Lower lobe of right lung (tissue), 2 donors: Measurements from ENCODE around the gene DDX41. TPM values are rescaled to one million over a fixed set of nuclear protein-coding genes. Genes with fewer than 3 reads are reported as not detected.

Source experiments
- ATAC-seq, 2 donors: fragments of 200-7000 bp; cut with Tn5 transposase; one replicate each; pipeline ENCODE4 v1.9.1; 2020 to 2022; ENCODE audit warnings: mild to moderate bottlenecking in 2 of 2, moderate library complexity in 2 of 2
- DNase-seq: peaks from one replicate; pipeline ENCODE4 v3.0.0-alpha.2; 2020
- H3K27ac ChIP-seq: fragments of 200-600 bp; one replicate; pipeline ENCODE4 v1.8.0; 2022
- H3K27me3 ChIP-seq: fragments of 200-600 bp; one replicate; pipeline ENCODE4 v1.8.0; 2022; ENCODE audit warnings: low read depth
- H3K36me3 ChIP-seq: fragments of 200-600 bp; one replicate; pipeline ENCODE4 v1.8.0; 2022; ENCODE audit warnings: mild to moderate bottlenecking
- H3K4me1 ChIP-seq: fragments of 200-600 bp; one replicate; pipeline ENCODE4 v1.8.0; 2022
- H3K4me3 ChIP-seq: fragments of 200-600 bp; one replicate; pipeline ENCODE4 v1.8.0; 2022; ENCODE audit warnings: mild to moderate bottlenecking
- H3K9me3 ChIP-seq: fragments of 200-600 bp; one replicate; pipeline ENCODE4 v1.8.0; 2022
- CTCF ChIP-seq: fragments of 200-600 bp; IDR thresholded peaks from one replicate; pipeline ENCODE4 v1.8.0; 2022; ENCODE audit warnings: antibody characterized with exemption, mild to moderate bottlenecking
- intact Hi-C: fragments of 100-400 bp; cut with DNase I; formaldehyde crosslinking; loops from one replicate; pipeline ENCODE4 v1.11.0; 2022
- total RNA-seq: library from RNA; stranded (reverse); fragmentation: NEBNext Ultra II Directional; extraction: Animal tissue kit (Norgen Biotek cat#: 25700); gene quantifications from one replicate; pipeline ENCODE4 v1.2.1, GENCODE V29; 2021
- donor health status: DM: no; HTN: yes; CAD: no; lungs with severe emphysema.

Gene DDX41
- total RNA-seq, 1 donor from 2014 or later: 69.4 TPM

GRCh38 chr5:177491983-177492746 is 24.6 kb downstream of the DDX41 start:
- H3K4me3 ChIP-seq: no peak overlapping the region
- DNase-seq: no peak

GRCh38 chr5:177491429-177491945 is 25.3 kb downstream of the DDX41 start:
- H3K27ac ChIP-seq: no peak overlapping the region
- peaks cover 54% of the 10 kb centered on the region for H3K36me3 ChIP-seq
- DNase-seq (no peak), ATAC-seq (peak in 1 of 2 donors; percentile 2)
- H3K27me3 ChIP-seq: no peaks in the 10 kb centered on the region
- H3K4me3 ChIP-seq: no peak overlapping the region
- peak; percentile 54 for TF ChIP-seq CTCF
- intact Hi-C loops: no loop called here
- H3K4me1 ChIP-seq: peaks cover 34% of the 10 kb centered on the region
- no peaks in the 10 kb centered on the region for H3K9me3 ChIP-seq

More at GRCh38 chr5:177491983-177492746, 24.6 kb downstream of the DDX41 start:
- Histone ChIP-seq H3K9me3 (no peaks in the 10 kb centered on the region), H3K4me1 (peaks cover 37% of the 10 kb centered on the region), H3K27ac (no peak overlapping the region), H3K27me3 (no peaks in the 10 kb centered on the region), H3K36me3 (peaks cover 49% of the 10 kb centered on the region)
- ATAC-seq: no peak
- no peak for TF ChIP-seq CTCF
- intact Hi-C loops: no loop called here

GRCh38 chr5:177490992-177491391 is 25.8 kb downstream of the DDX41 start:
- Histone ChIP-seq H3K4me1 (peaks cover 29% of the 10 kb centered on the region), H3K27ac (no peak overlapping the region), H3K9me3 (no peaks in the 10 kb centered on the region), H3K27me3 (no peaks in the 10 kb centered on the region), H3K4me3 (no peak overlapping the region), H3K36me3 (peaks cover 59% of the 10 kb centered on the region)
- no peak for TF ChIP-seq CTCF
- no peak for ATAC-seq
- no peak for DNase-seq
- intact Hi-C loops: no loop called here

DNA sequence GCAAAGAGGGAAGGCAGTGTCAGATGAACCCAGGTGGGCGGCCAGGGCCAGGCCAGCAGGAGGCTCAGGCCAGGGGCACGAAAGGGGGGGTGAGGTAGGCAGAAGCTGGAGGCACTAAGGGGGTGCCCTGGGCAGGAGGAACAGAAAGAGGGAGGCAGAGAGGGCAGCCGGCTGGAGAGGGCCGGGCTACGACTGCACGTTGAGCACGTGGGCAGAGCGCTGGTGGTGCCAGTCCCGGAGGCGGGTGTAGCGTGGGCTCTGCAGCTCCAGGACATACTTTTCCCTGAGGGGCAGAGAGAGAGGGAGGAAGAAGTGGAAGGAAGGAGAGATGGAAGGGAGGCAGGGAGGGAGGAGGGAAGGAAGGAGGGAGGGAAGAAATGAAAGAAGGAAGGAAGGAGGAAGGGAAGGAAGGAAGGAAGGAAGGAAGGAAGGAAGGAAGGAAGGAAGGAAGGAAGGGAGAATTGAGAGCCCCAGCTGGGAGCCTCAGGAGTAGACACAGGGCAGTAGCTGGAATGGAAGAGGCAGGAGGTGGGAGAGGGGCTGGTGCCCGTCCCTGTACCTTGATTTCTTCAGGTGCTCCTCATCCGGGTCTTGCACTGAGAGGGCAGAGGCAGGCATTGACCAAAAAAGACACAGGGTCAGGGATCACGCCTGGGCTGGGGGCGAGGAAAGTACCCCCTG is 26.3 kb downstream of the DDX41 start:
- Histone ChIP-seq H3K4me3 (no peak overlapping the region), H3K27ac (no peak overlapping the region), H3K9me3 (no peaks in the 10 kb centered on the region), H3K36me3 (peaks cover 64% of the 10 kb centered on the region), H3K4me1 (peaks cover 24% of the 10 kb centered on the region), H3K27me3 (no peaks in the 10 kb centered on the region)
- TF ChIP-seq CTCF: no peak
- ATAC-seq: no peak
- intact Hi-C loops: no loop called here
- no peak for DNase-seq

DNA sequence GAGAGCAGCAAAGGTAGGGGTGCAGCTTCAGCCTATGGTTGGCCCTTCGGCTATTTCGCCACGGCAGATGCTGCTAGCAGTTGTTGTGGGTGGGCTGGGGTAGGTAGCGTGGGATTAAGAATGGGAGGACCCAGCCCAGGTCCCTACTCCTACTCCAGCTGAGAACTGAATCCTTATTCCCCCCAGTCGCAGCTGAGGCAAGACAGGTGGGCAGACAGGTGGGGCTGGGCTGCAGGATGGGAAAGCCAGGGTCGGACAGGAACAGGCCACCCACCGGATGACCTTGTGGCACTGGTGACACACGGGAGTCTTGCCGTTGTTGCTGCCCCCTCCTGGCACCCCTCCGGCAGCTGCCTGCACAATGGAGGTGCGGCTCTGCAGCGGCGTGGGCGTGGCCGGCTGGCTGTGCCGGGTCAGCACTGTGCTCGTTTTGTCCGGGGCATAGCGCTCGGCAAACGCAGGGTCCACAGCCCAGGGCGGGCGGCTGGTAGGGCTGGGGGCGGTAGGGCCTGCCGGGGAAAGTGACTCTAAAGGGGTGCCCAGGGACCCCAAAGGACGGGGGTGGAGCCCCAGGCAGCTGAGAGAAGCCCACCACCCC is 27.5 kb downstream of the DDX41 start:
- DNase-seq: no peak
- Histone ChIP-seq H3K4me3 (no peak overlapping the region), H3K36me3 (peaks cover 69% of the 10 kb centered on the region), H3K27me3 (no peaks in the 10 kb centered on the region), H3K27ac (no peak overlapping the region), H3K9me3 (no peaks in the 10 kb centered on the region), H3K4me1 (peaks cover 12% of the 10 kb centered on the region)
- no peak for TF ChIP-seq CTCF
- intact Hi-C loops: no loop called here
- ATAC-seq: no peak
